Astrocyte (in vitro differentiated cells and primary cell): Measurements from ENCODE around the gene LRIG1.

ENCODE experiments used
- EZH2 ChIP-seq: IDR thresholded peaks from 2 replicates; pipeline ENCODE4 v1.6.1; 2012; ENCODE audit warnings: mild to moderate bottlenecking, low read length, inconsistent platforms; ENCODE audit not compliant: insufficient read depth
- TF ChIP-seq, protein P1 (sequence below): IDR thresholded peaks from 2 replicates; pipeline ENCODE4 v1.5.1; 2011; ENCODE audit warnings: low read depth, mild to moderate bottlenecking, inconsistent platforms, low read length, moderate library complexity; ENCODE audit not compliant: insufficient read depth

GRCh38 chr3:66487465-66487864, 13.4 kb downstream of the LRIG1 start:
- TF ChIP-seq, protein P1, sequence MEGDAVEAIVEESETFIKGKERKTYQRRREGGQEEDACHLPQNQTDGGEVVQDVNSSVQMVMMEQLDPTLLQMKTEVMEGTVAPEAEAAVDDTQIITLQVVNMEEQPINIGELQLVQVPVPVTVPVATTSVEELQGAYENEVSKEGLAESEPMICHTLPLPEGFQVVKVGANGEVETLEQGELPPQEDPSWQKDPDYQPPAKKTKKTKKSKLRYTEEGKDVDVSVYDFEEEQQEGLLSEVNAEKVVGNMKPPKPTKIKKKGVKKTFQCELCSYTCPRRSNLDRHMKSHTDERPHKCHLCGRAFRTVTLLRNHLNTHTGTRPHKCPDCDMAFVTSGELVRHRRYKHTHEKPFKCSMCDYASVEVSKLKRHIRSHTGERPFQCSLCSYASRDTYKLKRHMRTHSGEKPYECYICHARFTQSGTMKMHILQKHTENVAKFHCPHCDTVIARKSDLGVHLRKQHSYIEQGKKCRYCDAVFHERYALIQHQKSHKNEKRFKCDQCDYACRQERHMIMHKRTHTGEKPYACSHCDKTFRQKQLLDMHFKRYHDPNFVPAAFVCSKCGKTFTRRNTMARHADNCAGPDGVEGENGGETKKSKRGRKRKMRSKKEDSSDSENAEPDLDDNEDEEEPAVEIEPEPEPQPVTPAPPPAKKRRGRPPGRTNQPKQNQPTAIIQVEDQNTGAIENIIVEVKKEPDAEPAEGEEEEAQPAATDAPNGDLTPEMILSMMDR: no peak
- no peak for TF ChIP-seq EZH2
